Anterior cingulate cortex (tissue), 58 donors: ENCODE data around the gene P2RX3.
"Not testable (repeated sequence)": the region's sequence is repeated elsewhere in the genome, so short reads cannot be mapped to it uniquely, and the experiment has no call there.

ENCODE experiments used
- DNase-seq, 58 donors: peaks; one replicate each; lab custom pipeline; 2025; lab: John Stamatoyannopoulos, UW

The P2RX3 gene

DNA sequence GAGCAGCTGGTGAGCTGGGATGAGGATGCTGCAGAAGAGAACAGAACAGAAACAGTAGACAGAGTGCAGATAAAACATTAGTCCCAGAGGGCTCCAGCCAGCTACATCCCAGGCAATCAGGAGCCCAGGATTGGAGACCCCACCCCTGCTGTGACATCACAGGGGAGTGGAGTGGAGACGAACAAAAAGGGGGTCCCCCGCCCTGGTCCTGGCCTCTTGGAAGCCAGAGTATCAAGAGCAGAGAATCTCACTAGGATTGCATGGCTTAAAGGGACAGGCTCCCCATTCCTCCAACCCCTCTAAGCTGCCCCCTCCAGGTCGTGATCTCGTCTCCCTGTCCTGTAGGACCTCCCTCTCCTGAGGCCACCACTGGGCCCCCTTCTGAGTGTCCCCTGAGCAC is at the start of gene P2RX3:
TSS of gene P2RX3 (plus strand) at position 211 of the 400 bp plus-strand sequence. CDS start 199 bp downstream, outside the sequence.
- DNase-seq = no peak

DNA sequence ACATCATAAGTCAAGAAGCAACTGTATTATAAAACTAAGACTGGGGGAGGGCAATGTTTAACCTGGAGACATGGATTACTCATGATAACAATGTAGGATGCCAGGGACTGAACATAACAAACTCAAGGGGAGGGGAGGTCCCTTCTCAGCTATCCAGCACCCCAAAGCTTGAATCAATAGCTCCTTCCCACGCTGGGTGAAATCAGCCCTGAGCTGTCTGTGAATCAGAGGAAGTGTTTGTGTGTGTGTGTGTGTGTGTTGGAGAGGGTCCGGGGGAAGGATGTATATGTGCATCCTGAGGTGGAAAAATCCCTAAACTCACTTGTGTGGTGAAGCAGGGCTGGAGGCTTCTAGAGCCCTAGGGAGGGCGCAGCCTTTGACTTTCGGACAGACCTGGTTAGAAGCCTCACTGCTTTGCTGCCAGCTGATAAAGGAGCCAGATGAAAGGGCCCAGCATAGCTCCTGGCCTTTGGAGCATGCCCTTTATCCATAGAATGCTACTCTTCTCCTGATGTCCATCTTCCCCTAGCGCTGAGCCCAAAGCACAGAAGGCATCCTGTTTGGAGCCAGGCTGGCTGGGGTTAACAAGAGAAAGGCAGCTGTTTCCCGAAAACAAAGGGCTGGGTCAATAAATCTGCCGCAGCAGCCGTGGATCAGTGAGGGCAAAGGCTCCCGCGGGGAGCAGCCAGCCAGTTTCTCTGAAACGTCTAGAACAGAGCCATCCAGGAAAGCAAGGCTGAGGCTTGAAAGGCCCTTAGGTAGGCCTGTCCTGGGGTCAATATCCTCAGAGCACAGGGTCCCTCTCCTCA is 49.2 kb upstream of the P2RX3 start:
- no peak for DNase-seq

DNA sequence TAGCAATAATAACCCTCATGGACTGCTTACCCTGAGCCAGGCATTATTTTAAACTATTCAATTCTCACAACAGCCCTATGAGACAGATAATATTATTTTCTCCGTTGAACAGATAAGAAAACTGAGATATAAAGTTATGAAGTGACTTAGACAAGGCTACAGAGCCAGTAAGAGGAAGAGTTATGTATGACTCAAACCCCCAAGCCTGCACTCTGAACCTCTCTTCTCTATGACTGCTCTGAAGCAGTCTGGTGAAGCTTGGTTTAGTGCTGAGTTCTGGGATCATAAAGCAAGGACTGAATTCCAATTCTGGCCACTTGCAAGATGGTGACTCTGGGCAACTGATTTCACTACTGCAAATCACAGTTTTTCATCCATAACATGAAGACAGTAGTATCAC is 47.9 kb upstream of the P2RX3 start:
- no peak for DNase-seq

DNA sequence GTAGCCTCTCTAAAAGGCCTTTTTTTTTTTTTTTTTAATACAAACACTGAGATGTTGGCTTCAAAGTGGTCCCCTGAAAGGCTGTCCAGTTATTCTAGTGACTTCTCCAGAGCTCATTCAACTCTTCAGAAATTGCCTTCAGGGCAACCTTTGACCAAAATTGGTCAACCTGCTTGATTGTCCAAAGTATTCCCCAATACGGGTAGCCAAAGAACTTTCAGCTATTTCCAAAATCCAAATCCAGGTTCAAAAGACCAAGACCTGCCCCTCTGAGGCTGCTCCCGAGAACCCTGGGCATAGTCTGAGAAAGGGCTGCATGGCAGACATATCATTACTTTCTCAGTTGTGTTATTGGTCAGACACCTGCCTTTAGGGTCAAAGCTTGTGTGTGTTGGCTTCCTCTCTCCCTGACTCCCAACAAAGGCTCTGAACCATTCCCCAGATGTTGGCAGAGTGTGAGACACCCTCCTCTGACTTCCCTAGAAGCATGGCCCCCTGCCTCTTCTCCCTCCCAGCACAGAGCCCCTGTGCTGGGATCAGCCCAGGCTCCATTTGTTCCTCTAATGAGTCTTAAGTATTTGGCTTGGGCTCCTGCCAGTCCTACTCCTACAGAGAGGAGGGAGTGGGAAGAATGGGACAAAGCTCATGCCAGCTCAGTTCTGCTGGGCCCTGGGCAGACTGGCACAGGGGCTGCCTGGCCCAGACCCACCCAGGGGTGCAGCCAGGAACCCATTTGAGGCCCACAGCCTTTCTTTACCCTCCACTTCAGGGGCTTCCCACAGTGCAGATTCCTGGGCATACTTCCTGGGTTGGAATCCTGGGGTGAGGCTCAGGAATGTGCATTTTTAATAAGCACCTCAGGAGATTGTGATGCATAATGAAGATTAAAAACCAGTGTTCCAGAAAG is 43.7 kb upstream of the P2RX3 start:
- DNase-seq = peak in 25 of 58 donors; percentile 2 to 65 (median 23)

DNA sequence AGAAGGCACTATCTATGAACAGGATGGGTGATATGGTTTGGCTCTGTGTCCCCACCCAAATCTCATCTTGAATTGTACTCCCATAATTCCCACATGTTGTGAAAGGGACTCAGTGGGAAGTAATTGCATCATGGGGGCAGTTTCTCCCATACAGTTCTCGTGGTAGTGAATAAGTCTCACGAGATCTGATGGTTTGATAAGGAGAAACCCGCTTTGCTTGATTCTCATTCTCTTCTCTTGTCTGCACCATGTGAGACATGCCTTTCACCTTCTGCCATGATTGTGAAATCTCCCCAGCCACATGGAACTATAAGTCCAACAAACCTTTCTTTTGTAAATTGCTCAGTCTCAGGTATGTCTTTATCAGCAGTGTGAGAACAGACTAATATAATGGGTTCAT is 41.9 kb upstream of the P2RX3 start:
- not testable (repeated sequence) for DNase-seq

DNA sequence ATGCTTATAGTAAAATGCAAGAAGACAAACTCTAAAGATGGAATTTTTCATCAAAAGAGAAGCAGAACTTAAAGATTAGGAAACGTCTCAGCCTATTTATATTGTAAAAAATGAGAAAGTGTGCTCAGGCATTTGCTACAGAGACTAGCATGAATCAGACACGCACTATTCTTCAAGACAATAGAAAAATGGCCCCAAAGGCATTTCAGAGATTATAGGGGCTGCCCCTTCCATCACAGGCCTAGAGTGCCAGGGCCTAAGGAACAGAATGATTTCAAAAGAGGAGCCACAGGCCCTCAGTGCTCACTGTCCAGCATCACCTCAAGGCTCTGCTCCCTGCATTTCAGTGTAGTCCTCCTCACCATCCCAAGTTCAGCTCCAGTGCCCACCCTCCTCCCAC is 40.9 kb upstream of the P2RX3 start:
- DNase-seq = no peak

DNA sequence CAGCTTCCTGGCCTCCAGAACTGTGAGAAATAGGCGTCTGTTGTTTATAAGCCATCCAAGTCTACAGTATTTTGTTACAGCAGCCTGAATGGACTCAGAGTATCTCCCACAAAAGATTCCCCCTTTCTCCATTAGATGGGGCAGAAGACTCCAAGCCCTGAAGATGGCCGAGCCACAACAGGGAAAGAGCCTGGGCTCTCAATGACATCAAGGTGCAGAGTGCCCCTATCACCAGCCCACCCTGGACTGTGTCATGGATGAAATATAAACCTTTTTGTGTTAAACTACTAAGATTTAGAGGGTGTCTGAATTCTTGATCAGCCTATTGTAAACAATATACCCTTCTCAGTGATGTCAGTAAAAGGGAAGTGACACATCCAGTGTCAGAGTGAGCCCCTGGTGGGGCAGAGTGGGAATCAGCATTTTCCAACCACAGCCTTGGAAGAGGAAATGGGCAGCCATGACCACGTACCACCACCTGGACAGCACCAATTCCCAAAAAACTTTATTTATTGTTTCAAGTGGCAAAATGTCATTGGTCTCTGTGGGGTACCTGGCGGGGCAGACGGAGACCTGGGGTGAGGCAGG is 38.9 kb upstream of the P2RX3 start:
- DNase-seq = no peak

DNA sequence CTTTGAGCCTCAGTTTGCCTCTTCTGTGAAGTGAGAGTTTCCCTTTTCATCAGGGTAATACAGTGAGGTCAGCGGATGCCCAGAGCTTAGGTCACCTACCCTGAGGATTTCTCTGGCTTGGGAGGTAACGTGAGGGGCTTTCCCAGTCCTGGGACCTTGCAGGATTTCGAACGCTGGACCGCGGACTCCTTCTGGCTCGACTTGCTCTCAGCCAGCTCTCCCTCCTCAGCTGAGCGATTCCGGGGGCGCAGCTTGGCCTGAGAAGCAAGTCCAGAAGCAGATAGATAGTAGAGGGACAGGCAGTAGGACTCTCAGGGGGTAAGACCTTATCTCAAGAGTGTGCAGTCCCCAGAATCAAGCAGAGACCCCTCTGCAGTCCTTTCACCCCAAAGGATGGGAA is 37.4 kb upstream of the P2RX3 start:
- DNase-seq = no peak

DNA sequence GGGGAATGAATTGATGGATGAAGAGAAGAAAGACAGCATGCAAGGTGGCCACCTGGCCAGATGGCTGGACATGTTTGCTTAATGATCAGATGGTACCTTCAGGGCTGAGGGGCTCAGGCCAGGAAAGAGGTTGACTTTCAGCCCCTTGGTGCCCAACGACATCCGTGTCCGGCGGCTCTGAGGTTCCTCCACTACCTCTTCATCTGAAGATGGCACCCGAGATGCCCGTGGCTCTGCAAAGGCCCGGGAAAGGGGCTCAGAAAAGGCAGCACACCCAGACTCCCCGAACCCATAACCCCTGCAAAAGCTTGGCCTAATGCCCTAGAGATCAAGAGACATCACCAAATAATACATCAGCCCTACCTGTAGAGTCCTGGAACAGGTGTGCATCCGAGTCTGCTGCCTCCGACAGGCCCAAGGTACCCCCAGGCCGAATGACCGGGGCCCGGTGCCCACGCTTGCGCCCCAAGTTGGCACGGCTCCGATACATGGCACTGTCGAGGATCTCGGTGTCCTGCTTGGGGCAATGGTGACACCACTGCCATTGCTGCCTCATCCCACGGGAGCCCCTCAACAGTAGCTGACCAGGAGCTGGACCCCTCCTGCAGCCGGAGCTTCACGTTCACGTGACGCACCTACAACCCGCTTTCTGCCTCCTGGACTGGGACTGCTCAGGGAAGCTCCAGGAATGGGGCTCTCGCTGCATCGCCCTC is 36.3 kb upstream of the P2RX3 start:
- no peak for DNase-seq

DNA sequence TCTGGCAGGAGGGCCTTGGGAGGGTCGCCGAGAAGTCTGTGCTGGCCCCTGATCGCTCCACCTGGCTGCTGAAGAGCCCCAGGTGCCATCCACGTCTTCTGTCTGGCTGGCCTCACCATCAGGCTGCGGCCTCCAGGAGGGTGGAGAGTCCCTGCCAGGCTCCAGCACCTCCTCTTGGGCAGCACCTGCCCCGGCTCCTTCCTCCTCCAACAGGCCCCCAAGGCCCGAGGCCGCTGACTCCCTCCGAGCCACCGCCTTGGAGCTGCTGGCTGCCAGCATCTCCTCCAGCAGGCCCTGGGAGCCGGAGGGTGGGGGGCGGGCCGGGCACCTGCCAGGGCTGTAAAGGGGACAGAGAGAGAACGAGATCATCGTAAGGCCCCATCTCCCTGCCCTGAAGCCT is 35.7 kb upstream of the P2RX3 start:
- no peak for DNase-seq

DNA sequence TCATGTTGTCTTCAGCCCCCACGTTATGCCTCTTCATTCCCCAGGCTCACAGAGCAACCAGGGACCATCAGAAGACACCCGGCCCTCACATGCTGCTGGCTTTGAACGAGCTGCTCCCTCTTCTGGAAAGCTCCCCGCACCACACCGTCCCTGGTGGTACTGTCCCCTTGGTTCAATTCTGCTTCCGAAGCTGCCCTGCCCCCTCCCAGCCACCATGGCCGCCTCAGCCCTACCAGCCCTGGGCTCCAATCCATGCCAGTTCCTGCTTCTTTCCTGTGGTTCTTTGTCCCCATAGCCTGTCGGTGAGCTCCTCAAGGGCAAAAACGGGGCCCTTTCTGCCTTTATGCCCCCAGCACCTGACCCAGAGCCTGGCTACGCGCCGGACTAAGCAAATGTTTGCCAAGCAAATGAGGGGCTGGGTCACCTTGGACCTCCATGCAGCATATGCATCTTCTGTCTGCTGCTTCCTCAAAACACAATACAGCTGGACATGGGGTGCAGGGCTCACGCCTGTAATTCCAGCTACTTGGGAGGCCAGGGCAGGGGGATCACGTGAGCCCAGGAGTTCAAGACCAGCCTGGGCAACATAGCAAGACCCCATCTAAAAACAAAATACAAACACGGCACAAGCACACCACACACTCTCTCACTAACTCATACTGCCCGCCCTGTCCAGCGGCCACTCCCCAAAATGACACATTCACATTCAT is 34.7 kb upstream of the P2RX3 start:
- no peak for DNase-seq

DNA sequence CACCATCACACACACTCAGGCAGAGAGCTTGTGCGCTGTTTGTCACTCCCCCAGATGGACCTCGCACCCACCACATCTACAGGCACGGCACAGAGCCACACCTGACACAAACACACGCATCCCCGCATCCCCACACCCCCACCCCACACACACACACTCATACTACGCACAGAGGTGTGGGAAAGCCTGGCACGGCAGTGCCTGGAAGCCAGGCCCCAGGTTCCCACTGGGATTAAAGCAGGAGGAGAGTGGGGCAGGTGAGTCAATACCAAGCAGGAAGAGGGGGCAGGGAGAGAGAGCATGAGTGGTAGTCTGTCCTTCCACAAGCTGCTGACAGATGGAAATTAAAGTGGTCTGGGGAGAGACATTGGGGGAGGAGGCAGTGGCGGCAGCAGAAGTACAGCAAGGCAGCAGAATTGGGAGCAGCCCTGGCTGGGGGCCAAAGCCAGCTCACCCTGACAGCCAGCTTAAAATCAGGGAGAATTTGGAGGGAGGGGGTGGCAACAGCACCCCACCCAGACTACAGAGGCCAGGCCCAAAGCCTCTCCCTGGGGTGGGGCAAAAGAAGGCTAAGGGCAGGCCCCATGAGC is 34.1 kb upstream of the P2RX3 start:
- DNase-seq = peak in 4 of 58 donors; percentile 6 to 30 (median 10)

DNA sequence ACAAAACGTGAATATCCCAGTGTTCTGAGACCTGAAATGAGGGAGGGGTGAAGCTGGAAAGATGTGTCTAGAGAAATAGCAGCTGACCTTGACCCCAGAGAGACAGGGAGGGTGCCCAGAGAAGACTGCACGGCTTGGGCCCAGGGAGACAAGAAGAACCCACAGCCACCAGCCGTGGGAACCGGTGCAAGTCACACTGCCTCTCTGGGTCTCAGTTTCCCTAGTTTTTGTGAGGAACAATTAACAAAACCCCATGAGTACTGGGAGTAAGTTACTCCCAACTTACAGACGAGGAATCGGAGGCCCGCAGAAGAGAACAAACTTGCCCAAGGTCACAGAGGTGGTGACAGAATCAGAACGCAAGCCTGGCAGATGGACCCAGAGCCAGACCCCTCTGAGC is 32.6 kb upstream of the P2RX3 start:
- no peak for DNase-seq

DNA sequence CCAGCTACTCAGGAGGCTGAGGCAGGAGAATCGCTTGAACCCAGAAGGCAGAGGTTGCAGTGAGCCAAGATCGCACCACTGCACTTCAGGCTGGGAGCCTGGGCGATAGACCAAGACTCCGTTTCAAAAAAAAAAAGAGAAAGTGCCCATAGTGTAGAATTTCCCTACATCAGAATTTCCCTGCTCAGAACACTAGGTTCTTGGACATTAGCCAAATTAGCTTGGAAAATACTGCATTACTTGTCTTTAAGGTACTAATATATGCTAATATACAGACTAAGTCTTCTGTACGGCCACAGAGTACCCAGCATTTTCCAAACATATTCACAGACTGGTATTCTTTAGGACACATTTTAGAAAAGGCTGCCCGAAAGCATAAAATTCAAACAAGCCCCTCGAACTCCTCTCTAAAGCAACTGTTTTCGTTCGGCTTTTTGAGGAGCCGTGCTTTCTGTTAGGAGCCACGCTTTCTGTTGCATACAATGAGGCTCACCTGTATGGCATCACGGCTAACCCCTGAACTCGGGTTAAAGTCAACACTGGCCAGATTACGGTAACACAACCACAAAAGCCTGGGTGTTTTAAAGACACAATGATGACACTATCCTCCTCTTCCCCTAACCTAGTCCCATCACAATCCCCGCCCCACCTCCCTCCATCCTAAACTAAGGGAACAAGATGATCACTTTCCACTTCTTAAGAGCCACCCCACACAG is 31.8 kb upstream of the P2RX3 start:
- no peak for DNase-seq

DNA sequence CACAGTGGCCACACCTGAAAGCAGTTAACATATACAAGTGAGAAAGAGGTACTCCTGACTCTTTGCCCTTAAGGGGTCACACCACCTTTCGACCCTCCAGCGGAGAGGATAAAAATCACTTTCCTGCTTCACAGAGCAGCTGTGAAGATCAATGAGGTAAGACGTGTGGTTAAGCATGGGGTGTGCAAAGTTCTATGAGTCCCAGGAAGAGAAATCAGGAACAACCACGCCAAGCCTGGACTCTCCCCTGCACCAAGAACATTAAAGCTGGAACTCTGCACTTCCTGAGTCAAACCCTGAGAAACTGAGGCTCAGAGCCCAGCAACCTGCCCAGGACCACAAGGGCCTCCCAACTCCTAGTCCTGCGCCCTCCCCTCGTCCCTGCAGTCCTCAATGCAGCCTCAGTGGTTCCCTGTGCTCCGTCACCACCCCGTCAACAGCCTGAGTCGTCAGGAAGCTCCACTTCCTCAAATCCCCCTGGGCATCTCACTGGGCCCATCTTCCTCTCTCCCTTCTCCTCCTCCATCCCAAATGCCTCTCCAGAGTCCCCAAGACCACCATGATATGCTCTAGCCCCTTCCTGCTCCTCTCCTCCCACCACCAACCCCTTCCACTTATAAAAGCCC is 31.1 kb upstream of the P2RX3 start:
- no peak for DNase-seq

DNA sequence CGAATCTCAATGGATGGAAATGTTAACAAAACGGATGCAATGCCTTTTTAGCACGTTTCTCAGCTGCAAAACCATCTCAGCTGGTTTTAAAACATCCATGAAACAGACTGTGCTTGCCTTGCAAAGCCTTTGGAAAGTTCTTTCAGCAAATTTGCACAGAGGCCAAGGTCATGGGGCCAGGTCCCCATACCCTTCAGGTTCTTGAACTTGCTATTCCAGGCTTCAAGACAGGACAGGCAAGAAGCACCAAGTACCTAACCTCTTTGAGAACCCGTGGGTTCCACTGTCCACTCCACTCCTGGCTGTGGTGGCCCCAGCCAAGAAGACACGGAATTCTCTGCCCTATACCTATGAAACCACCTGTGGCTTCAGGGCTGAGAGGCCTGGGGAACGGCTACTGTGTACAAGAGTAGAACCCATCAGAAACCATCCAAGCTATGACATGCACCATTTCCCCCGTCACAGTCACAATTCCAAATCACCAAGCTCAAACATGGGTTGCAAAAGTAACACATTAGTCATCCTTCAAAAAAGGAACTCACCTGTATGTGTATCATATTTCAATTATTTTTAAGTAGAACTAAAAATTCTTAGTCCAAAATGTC is 30.4 kb upstream of the P2RX3 start:
- no peak for DNase-seq

DNA sequence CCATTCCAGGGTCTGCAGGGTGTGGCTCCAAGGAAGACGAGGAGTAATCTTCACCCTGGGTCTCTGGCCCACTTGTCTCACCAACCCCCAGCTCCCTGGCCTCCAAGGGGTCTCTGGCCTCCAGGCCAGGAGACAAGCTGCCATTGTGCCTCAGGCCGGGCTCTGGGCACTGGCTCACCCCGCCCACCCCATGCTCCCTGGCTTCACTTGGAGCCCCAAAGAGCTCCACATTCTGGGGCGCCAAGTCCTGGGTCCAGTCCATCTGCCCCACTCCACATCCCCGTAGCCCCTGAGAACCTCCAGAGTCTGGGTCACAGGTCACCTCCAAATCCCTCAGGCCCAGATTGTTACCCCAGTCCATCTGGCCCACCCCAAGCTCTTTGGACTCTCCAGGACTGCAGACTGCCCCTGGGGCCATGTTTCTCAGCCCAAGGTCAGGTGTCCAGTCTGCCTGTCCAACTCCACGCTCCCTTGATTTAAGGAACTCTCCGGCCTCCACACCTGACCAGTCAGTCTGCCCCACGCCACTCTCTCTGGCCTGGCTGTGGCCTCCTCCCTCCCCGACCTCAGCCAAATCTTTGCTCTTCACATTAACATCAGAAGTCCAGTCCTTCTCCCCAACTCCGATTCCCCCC is 29.6 kb upstream of the P2RX3 start:
- DNase-seq = no peak
